SK-N-SH (cell line): Measurements from ENCODE around the gene GSS. TPM values are rescaled to one million over a fixed set of nuclear protein-coding genes. Genes with fewer than 3 reads are reported as not detected.

Source experiments
- CTCF ChIA-PET: fragments of 300-600, 350-600 bp; formaldehyde crosslinking; extraction: SDS; loops from one replicate; lab custom pipeline; 2021; lab: Yijun Ruan, JAX
- POLR2A ChIA-PET: fragments of 350-600 bp; sonication (Branson Sonifier 250); formaldehyde crosslinking; extraction: SDS; loops from one replicate; lab custom pipeline; 2020; ENCODE audit warnings: antibody characterized with exemption, inconsistent platforms; lab: Yijun Ruan, JAX
- DNase-seq: peaks from one replicate; pipeline ENCODE4 v3.0.0; 2012
- H2AFZ ChIP-seq: fragments of 200-600 bp; sonication (generic); 2 replicates; pipeline ENCODE4 v1.8.1; 2016; ENCODE audit warnings: antibody characterized with exemption, mild to moderate bottlenecking, low read depth
- H3F3A ChIP-seq: fragments of 200-600 bp; sonication (generic); replicated peaks from 2 replicates; pipeline ENCODE3; 2016; ENCODE audit warnings: antibody characterized with exemption, mild to moderate bottlenecking; ENCODE audit not compliant: insufficient read depth
- H3K27ac ChIP-seq, 2 experiments: fragments of 200-500 bp in 1 of 2; fragments of 200-600 bp in 1 of 2; sonication (Bioruptor generic) in 1 of 2; sonication (generic), shearing (Covaris generic) in 1 of 2; 2 replicates each; pipeline versions ENCODE4 v1.5.1 to v1.6.1; 2014 to 2016; ENCODE audit warnings: low read depth in 2 of 2, inconsistent platforms in 1 of 2, low read length in 1 of 2, mild to moderate bottlenecking in 1 of 2, mixed read lengths in 1 of 2
- H3K27me3 ChIP-seq: fragments of 200-600 bp; sonication (generic), shearing (Covaris generic); 2 replicates; pipeline ENCODE4 v1.6.1; 2016; ENCODE audit warnings: mixed run types; ENCODE audit not compliant: insufficient read depth
- H3K36me3 ChIP-seq, 2 experiments: fragments of 200-500 bp in 1 of 2; fragments of 200-600 bp in 1 of 2; sonication (Bioruptor generic) in 1 of 2; sonication (generic) in 1 of 2; replicated peaks in 1 of 2; 2 replicates each; pipeline versions ENCODE3 to v1.5.1; 2014 to 2016; ENCODE audit warnings: low read length in 1 of 2, mild to moderate bottlenecking in 1 of 2; ENCODE audit not compliant: insufficient read depth in 2 of 2, control insufficient read depth in 1 of 2
- H3K4me1 ChIP-seq, 2 experiments: fragments of 200-500 bp in 1 of 2; fragments of 200-600 bp in 1 of 2; sonication (Bioruptor generic) in 1 of 2; sonication (generic), shearing (Covaris generic) in 1 of 2; 2 replicates each; pipeline versions ENCODE4 v1.5.1 to v1.6.1; 2014 to 2016; ENCODE audit warnings: low read depth in 1 of 2, low read length in 1 of 2, mixed run types in 1 of 2; ENCODE audit not compliant: insufficient read depth in 2 of 2, control insufficient read depth in 1 of 2
- H3K4me2 ChIP-seq: fragments of 200-600 bp; sonication (generic), shearing (Covaris generic); 2 replicates; pipeline ENCODE4 v1.6.1; 2017; ENCODE audit warnings: mixed run types
- H3K4me3 ChIP-seq, 2 experiments: fragments of 200-500 bp in 1 of 2; fragments of 200-600 bp in 1 of 2; sonication (Bioruptor generic) in 1 of 2; sonication (generic), shearing (Covaris generic) in 1 of 2; 2 replicates each; pipeline versions ENCODE4 v1.5.1 to v1.8.1; 2014 to 2016; ENCODE audit warnings: low read depth in 2 of 2, inconsistent platforms in 1 of 2, low read length in 1 of 2, mild to moderate bottlenecking in 1 of 2, mixed read lengths in 1 of 2, moderate library complexity in 1 of 2
- H3K79me2 ChIP-seq: fragments of 200-600 bp; sonication (generic); 2 replicates; pipeline ENCODE4 v1.8.1; 2017; ENCODE audit warnings: mild to moderate bottlenecking; ENCODE audit not compliant: insufficient read depth
- H3K9ac ChIP-seq: fragments of 200-600 bp; sonication (generic); 2 replicates; pipeline ENCODE4 v1.6.1; 2017; ENCODE audit warnings: mixed run types
- H3K9me2 ChIP-seq: fragments of 200-600 bp; sonication (generic); 2 replicates; pipeline ENCODE4 v1.6.1; 2017; ENCODE audit warnings: mixed run types
- H3K9me3 ChIP-seq: fragments of 200-600 bp; sonication (generic); 2 replicates; pipeline ENCODE4 v1.6.1; 2017; ENCODE audit warnings: mixed run types, mild to moderate bottlenecking, moderate library complexity
- H4K20me1 ChIP-seq: fragments of 200-600 bp; sonication (generic); 2 replicates; pipeline ENCODE4 v1.6.1; 2017; ENCODE audit warnings: mild to moderate bottlenecking, mixed run types; ENCODE audit not compliant: insufficient read depth
- FOSL2 ChIP-seq: IDR thresholded peaks from 2 replicates; pipeline ENCODE4 v1.4.0; 2012; ENCODE audit warnings: low read depth, mild to moderate bottlenecking, moderate library complexity, borderline replicate concordance
- GATA2 ChIP-seq: sonication (generic); formaldehyde crosslinking; IDR thresholded peaks from 2 replicates; pipeline ENCODE4 v1.5.0; 2020; ENCODE audit warnings: mild to moderate bottlenecking, missing genetic modification reagents
- MAX ChIP-seq: IDR thresholded peaks from 2 replicates; pipeline ENCODE4 v1.4.0; 2012; ENCODE audit warnings: low read depth
- NFIC ChIP-seq: IDR thresholded peaks from 2 replicates; pipeline ENCODE4 v1.4.0; 2012; ENCODE audit warnings: borderline replicate concordance
- NRF1 ChIP-seq: IDR thresholded peaks from 2 replicates; pipeline ENCODE4 v1.6.1; 2012; ENCODE audit warnings: low read depth, mild to moderate bottlenecking, low read length
- RFX5 ChIP-seq: IDR thresholded peaks from 2 replicates; pipeline ENCODE4 v1.6.1; 2012; ENCODE audit warnings: mild to moderate bottlenecking, improper control_type of control experiment, low read length
- RXRA ChIP-seq: IDR thresholded peaks from 2 replicates; pipeline ENCODE4 v1.4.0; 2012; ENCODE audit warnings: low read depth, mild to moderate bottlenecking, borderline replicate concordance
- TEAD4 ChIP-seq: IDR thresholded peaks from 2 replicates; pipeline ENCODE4 v1.4.0; 2012; ENCODE audit warnings: mild to moderate bottlenecking, borderline replicate concordance; ENCODE audit not compliant: insufficient read depth
- WGBS: methylation state at CpG from one replicate; pipeline ENCODE4 v1.1.6; 2017; ENCODE audit warnings: low lambda C conversion rate; 5-methylcytosine and 5-hydroxymethylcytosine counted together
- polyA plus RNA-seq, 3 experiments: library from polyadenylated mRNA; depleted of rRNA; stranded (reverse); fragments of >200 nt; gene quantifications; 2 replicates each; pipeline ENCODE4 v1.2.3, GENCODE V29; 2012
- TF ChIP-seq, protein P1 (sequence below): IDR thresholded peaks from 2 replicates; pipeline ENCODE4; 2012
- TF ChIP-seq, protein P2 (sequence below): fragments of 200-600 bp; sonication (generic); IDR thresholded peaks from 2 replicates; pipeline ENCODE4 v1.6.1; 2017; ENCODE audit warnings: antibody characterized with exemption, mild to moderate bottlenecking, moderate library complexity

Gene GSS
- polyA plus RNA-seq, 1 of the 3 experiments (the other 2 are of a cell fraction): 95.6 TPM

- TF ChIP-seq, protein P1, sequence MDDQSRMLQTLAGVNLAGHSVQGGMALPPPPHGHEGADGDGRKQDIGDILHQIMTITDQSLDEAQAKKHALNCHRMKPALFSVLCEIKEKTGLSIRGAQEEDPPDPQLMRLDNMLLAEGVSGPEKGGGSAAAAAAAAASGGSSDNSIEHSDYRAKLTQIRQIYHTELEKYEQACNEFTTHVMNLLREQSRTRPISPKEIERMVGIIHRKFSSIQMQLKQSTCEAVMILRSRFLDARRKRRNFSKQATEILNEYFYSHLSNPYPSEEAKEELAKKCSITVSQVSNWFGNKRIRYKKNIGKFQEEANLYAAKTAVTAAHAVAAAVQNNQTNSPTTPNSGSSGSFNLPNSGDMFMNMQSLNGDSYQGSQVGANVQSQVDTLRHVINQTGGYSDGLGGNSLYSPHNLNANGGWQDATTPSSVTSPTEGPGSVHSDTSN: no peak
- TF ChIP-seq, all 33 proteins: peak for 0
Measured at GRCh38 chr20:34984756-34985261, 29.2 kb upstream of the GSS start (continued).

DNA sequence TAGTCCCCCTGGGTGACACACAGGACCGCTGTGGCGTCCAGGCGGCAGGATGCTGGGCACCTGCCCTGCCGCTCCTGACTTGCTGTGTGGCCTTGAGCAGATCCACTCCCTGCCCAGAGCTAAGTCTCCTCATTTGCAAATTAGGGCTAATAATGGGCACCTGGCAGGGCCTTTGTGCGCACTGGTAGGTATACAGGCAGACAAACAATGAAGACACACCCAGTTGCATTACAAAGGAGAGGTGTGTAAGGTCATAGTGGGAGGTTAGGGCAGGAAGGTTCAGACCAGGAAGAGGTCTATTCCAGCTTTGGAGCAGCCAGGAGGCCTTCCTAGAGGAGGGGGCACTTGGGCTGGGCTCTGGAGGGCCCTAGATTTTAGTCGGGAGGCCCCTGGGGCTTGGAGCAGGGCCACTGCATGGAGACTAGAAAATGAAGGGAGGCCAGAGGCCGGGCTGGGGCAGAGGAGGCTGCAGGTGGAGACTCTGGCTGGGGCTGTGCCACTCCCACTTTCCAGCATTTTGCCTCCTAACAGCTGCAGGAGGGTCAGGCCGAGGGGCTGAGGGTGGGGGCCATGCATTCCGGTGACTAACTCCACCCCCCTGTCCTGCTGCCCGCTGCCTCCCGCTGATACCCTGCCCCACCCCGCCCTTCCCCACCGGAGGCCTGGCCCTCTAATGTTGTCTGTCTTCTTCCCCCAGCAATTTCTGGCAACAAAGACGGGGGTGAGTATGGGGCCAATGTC is 28.6 kb upstream of the GSS start:
- Histone ChIP-seq H3K79me2 (no peaks in the 10 kb centered on the region), H3K4me1 (peaks cover 0 to 7% of the 10 kb centered on the region in 2 experiments; a peak in 1 of 4 replicates), H4K20me1 (no peaks in the 10 kb centered on the region), H3K36me3 (no peaks in the 10 kb centered on the region), H3K27me3 (no peaks in the 10 kb centered on the region), H3K9me3 (no peaks in the 10 kb centered on the region), H3K9me2 (no peaks in the 10 kb centered on the region), H3K4me2 (no peak overlapping the region), H3K4me3 (no peak overlapping the region), H3F3A (no peaks in the 10 kb centered on the region), H2AFZ (no peak overlapping the region), H3K27ac (no peak overlapping the region), H3K9ac (no peak overlapping the region)
- DNase-seq: no peak
- TF ChIP-seq RXRA (no peak), NFIC (no peak), TEAD4 (no peak), MAX (no peak), FOSL2 (no peak), GATA2 (CRISPR knock-in tag) (no peak), RFX5 (no peak), NRF1 (no peak)
- TF ChIP-seq, protein P2, sequence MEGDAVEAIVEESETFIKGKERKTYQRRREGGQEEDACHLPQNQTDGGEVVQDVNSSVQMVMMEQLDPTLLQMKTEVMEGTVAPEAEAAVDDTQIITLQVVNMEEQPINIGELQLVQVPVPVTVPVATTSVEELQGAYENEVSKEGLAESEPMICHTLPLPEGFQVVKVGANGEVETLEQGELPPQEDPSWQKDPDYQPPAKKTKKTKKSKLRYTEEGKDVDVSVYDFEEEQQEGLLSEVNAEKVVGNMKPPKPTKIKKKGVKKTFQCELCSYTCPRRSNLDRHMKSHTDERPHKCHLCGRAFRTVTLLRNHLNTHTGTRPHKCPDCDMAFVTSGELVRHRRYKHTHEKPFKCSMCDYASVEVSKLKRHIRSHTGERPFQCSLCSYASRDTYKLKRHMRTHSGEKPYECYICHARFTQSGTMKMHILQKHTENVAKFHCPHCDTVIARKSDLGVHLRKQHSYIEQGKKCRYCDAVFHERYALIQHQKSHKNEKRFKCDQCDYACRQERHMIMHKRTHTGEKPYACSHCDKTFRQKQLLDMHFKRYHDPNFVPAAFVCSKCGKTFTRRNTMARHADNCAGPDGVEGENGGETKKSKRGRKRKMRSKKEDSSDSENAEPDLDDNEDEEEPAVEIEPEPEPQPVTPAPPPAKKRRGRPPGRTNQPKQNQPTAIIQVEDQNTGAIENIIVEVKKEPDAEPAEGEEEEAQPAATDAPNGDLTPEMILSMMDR: no peak
- CTCF ChIA-PET: interaction anchor here (1.5 kb wide), 1 partner anchor 18 kb away, joined by 3 read pairs; no protein-coding TSS in a partner anchor
- 79% methylated on average over 10 of the region's 14 CpGs for WGBS
- POLR2A ChIA-PET: interaction anchor here (1.4 kb wide), 1 partner anchor 10 kb away, joined by 3 read pairs; no protein-coding TSS in a partner anchor
